Suprapubic skin (tissue), 3 donors: ENCODE data around the gene HK3.

Experiments used
- CTCF ChIP-seq, 2 donors: fragments of 200-600 bp in 1 of 2; fragments of 450-650 bp in 1 of 2; sonication (generic) in 1 of 2; IDR thresholded peaks; one replicate each; pipeline ENCODE4 v1.5.1; 2016 to 2019; ENCODE audit warnings: antibody characterized with exemption in 2 of 2, mild to moderate bottlenecking in 1 of 2, moderate library complexity in 1 of 2
- EP300 ChIP-seq: sonication (generic); formaldehyde crosslinking; IDR thresholded peaks from one replicate; pipeline ENCODE4 v1.6.1; 2017; ENCODE audit warnings: antibody characterized with exemption
- POLR2A ChIP-seq, 2 donors: fragments of 450-650 bp; IDR thresholded peaks; one replicate each; pipeline ENCODE4 v1.6.1; 2017; ENCODE audit warnings: antibody characterized with exemption in 2 of 2, mild to moderate bottlenecking in 2 of 2, moderate library complexity in 2 of 2

- TF ChIP-seq CTCF (IDR thresholded peaks at IDR 0.05) (no peak), POLR2A (IDR thresholded peaks at IDR 0.05) (no peak), EP300 (no peak)
Measured at GRCh38 chr5:176889321-176890280, 9.5 kb downstream of the HK3 start.
